Vagina (tissue), 2 donors: ENCODE results near the gene MTARC2.

Source experiments
- POLR2A ChIP-seq, 2 donors: fragments of 450-650 bp; IDR thresholded peaks; one replicate each; pipeline ENCODE4 v1.6.1; 2017; ENCODE audit warnings: antibody characterized with exemption in 2 of 2, mild to moderate bottlenecking in 2 of 2, moderate library complexity in 2 of 2
- POLR2AphosphoS5 ChIP-seq, 2 donors: sonication (generic); formaldehyde crosslinking; IDR thresholded peaks; one replicate each; pipeline ENCODE4 v1.9.0; 2017; ENCODE audit warnings: antibody characterized with exemption in 2 of 2, mild to moderate bottlenecking in 2 of 2, low read depth in 1 of 2; ENCODE audit not compliant: insufficient read depth in 1 of 2
- TF ChIP-seq, protein P1 (sequence below), 3 experiments: fragments of 450-650 bp in 2 of 3; fragments of 200-600 bp in 1 of 3; sonication (generic) in 1 of 3; IDR thresholded peaks; one replicate each; pipeline ENCODE4 v1.5.1; 2017 to 2019; ENCODE audit warnings: antibody characterized with exemption in 3 of 3, mild to moderate bottlenecking in 2 of 3, moderate library complexity in 2 of 3

GRCh38 chr1:220770245-220770913 lies 22.3 kb downstream of the MTARC2 start:
- TF ChIP-seq, protein P1, sequence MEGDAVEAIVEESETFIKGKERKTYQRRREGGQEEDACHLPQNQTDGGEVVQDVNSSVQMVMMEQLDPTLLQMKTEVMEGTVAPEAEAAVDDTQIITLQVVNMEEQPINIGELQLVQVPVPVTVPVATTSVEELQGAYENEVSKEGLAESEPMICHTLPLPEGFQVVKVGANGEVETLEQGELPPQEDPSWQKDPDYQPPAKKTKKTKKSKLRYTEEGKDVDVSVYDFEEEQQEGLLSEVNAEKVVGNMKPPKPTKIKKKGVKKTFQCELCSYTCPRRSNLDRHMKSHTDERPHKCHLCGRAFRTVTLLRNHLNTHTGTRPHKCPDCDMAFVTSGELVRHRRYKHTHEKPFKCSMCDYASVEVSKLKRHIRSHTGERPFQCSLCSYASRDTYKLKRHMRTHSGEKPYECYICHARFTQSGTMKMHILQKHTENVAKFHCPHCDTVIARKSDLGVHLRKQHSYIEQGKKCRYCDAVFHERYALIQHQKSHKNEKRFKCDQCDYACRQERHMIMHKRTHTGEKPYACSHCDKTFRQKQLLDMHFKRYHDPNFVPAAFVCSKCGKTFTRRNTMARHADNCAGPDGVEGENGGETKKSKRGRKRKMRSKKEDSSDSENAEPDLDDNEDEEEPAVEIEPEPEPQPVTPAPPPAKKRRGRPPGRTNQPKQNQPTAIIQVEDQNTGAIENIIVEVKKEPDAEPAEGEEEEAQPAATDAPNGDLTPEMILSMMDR (IDR thresholded peaks at IDR 0.05): no peak
- TF ChIP-seq POLR2A (IDR thresholded peaks at IDR 0.05) (no peak), POLR2AphosphoS5 (IDR thresholded peaks at IDR 0.05; ENCODE audit: insufficient read depth in 1 of 2, low read depth in 1 of 2) (no peak)
